ENCODE data around the gene WWOX. TPM values are rescaled to one million over a fixed set of nuclear protein-coding genes. Genes with fewer than 3 reads are reported as not detected.

Gene WWOX
- total and polyA plus RNA-seq, 2 of the 13 experiments (the other 11 are each of a cell fraction or from before 2014, with no cell fraction given), result 9.1 to 37.4 TPM

- 89% methylated on average over 4 of the region's 4 CpGs for WGBS (ENCODE audit: low lambda C conversion rate)
- BruUV-seq (replicated peaks), result no TSS peak
- H3K36me3 ChIP-seq (replicated peaks in 1 of 2; ENCODE audit: control insufficient read depth in 1 of 2, insufficient read depth in 2 of 2, low read length in 2 of 2), result no peaks in the 10 kb centered on the region
- no peak overlapping the region for H3K4me3 ChIP-seq (replicated peaks in 1 of 3; ENCODE audit: insufficient read depth in 1 of 3, low read depth in 2 of 3, low read length in 3 of 3)
- no peak overlapping the region for H3K9ac ChIP-seq (ENCODE audit: insufficient read depth, low read depth, low read length)
- CTCF ChIA-PET (ENCODE audit: low intra/inter-chr PET ratio, low total read pairs), result no interaction called here
- intact Hi-C loops (cut with micrococcal nuclease; ENCODE audit: unreplicated experiment) (no loop called here), in situ Hi-C loops (cut with HindIII; ENCODE audit: extremely low pct_ligation_motif_present, low pct_unique_long_range_greater_than_20kb) (no loop called here)
- H4K20me1 ChIP-seq (ENCODE audit: insufficient read depth, low read length), result no peaks in the 10 kb centered on the region
- POLR2A ChIA-PET, result no interaction called here
- H3K79me2 ChIP-seq (ENCODE audit: insufficient read depth, low read length), result no peaks in the 10 kb centered on the region
- peaks cover 36% of the 10 kb centered on the region for H3K4me1 ChIP-seq (ENCODE audit: insufficient read depth, low read length)
- no peak overlapping the region for H2AFZ ChIP-seq (ENCODE audit: low read length)
- TF ChIP-seq PCBP2 (optimal IDR thresholded peaks at IDR 0.05; ENCODE audit: low read depth, low read length, poor library complexity, severe bottlenecking) (no peak), CTCF (CRISPR knock-in tag; IDR thresholded peaks at IDR 0.05) (no peak), ZNF652 (CRISPR knock-in tag; IDR thresholded peaks at IDR 0.05; ENCODE audit: borderline replicate concordance, low read depth) (peak; percentile 45; the same call in 1 of the 2 replicates)
- H3K27me3 ChIP-seq (ENCODE audit: control insufficient read depth in 1 of 2, insufficient read depth in 2 of 2, low read length in 2 of 2), result no peaks in the 10 kb centered on the region
- FAIRE-seq (no peak), ATAC-seq (no peak), DNase-seq (ENCODE audit: low spot score) (no peak)
- no peak overlapping the region for H3K4me2 ChIP-seq (ENCODE audit: low read depth, low read length)
- no peaks in the 10 kb centered on the region for H3K9me3 ChIP-seq (ENCODE audit: low read length)
- H3K27ac ChIP-seq (ENCODE audit: extremely low read length, insufficient read depth, low read length), result no peak overlapping the region
Measured at GRCh38 chr16:78195797-78196196, 96.3 kb downstream of the WWOX start.

- no TSS peak for BruUV-seq (replicated peaks)
- DNase-seq (ENCODE audit: low spot score) (no peak), ATAC-seq (no peak), FAIRE-seq (no peak)
- Histone ChIP-seq H3K4me2 (ENCODE audit: low read depth, low read length) (no peak overlapping the region), H4K20me1 (ENCODE audit: insufficient read depth, low read length) (no peaks in the 10 kb centered on the region), H3K9me3 (ENCODE audit: low read length) (no peaks in the 10 kb centered on the region), H2AFZ (ENCODE audit: low read length) (no peak overlapping the region), H3K9ac (ENCODE audit: insufficient read depth, low read depth, low read length) (no peak overlapping the region), H3K36me3 (replicated peaks in 1 of 2; ENCODE audit: control insufficient read depth in 1 of 2, insufficient read depth in 2 of 2, low read length in 2 of 2) (no peaks in the 10 kb centered on the region), H3K27me3 (ENCODE audit: control insufficient read depth in 1 of 2, insufficient read depth in 2 of 2, low read length in 2 of 2) (no peaks in the 10 kb centered on the region), H3K4me3 (replicated peaks in 1 of 3; ENCODE audit: insufficient read depth in 1 of 3, low read depth in 2 of 3, low read length in 3 of 3) (no peak overlapping the region), H3K4me1 (ENCODE audit: insufficient read depth, low read length) (peaks cover 43% of the 10 kb centered on the region), H3K79me2 (ENCODE audit: insufficient read depth, low read length) (no peaks in the 10 kb centered on the region), H3K27ac (ENCODE audit: extremely low read length, insufficient read depth, low read length) (no peak overlapping the region)
- 56% methylated on average over 2 of the region's 2 CpGs for WGBS (ENCODE audit: low lambda C conversion rate)
- intact Hi-C loops (cut with micrococcal nuclease; ENCODE audit: unreplicated experiment), result no loop called here
- in situ Hi-C loops (cut with HindIII; ENCODE audit: extremely low pct_ligation_motif_present, low pct_unique_long_range_greater_than_20kb), result no loop called here
- CTCF ChIA-PET (ENCODE audit: low intra/inter-chr PET ratio, low total read pairs), result no interaction called here
- POLR2A ChIA-PET, result no interaction called here
- TF ChIP-seq TIGD3 (CRISPR knock-in tag; IDR thresholded peaks at IDR 0.05; ENCODE audit: borderline replicate concordance) (no peak), THAP9 (CRISPR knock-in tag; IDR thresholded peaks at IDR 0.05; ENCODE audit: borderline replicate concordance) (no peak), SETDB1 (CRISPR knock-in tag; IDR thresholded peaks at IDR 0.05; ENCODE audit: borderline replicate concordance) (no peak), ZBTB14 (CRISPR knock-in tag; IDR thresholded peaks at IDR 0.05) (no peak), HDAC2 (CRISPR knock-in tag; IDR thresholded peaks at IDR 0.05) (no peak), IRF9 (CRISPR knock-in tag; IDR thresholded peaks at IDR 0.05; ENCODE audit: borderline replicate concordance) (no peak)
Measured at GRCh38 chr16:78196502-78196901, 97.0 kb downstream of the WWOX start.
